Esophagus muscularis mucosa (tissue), 3 donors: ENCODE data around the gene PLPP6.

Source experiments
- POLR2A ChIP-seq: fragments of 450-650 bp; IDR thresholded peaks from one replicate; pipeline ENCODE4 v1.6.1; 2017; ENCODE audit warnings: antibody characterized with exemption, moderate library complexity, mild to moderate bottlenecking, low read depth
- POLR2AphosphoS5 ChIP-seq, 2 donors: sonication (generic); formaldehyde crosslinking; IDR thresholded peaks; one replicate each; pipeline ENCODE4 v1.6.1; 2017; ENCODE audit warnings: antibody characterized with exemption in 2 of 2
- TF ChIP-seq, protein P1 (sequence below), 3 experiments: fragments of 200-600 bp in 2 of 3; fragments of 450-650 bp in 1 of 3; sonication (generic) in 2 of 3; IDR thresholded peaks; one replicate each; pipeline ENCODE4 v1.5.1; 2017 to 2019; ENCODE audit warnings: antibody characterized with exemption in 3 of 3, mild to moderate bottlenecking in 2 of 3, moderate library complexity in 1 of 3

DNA sequence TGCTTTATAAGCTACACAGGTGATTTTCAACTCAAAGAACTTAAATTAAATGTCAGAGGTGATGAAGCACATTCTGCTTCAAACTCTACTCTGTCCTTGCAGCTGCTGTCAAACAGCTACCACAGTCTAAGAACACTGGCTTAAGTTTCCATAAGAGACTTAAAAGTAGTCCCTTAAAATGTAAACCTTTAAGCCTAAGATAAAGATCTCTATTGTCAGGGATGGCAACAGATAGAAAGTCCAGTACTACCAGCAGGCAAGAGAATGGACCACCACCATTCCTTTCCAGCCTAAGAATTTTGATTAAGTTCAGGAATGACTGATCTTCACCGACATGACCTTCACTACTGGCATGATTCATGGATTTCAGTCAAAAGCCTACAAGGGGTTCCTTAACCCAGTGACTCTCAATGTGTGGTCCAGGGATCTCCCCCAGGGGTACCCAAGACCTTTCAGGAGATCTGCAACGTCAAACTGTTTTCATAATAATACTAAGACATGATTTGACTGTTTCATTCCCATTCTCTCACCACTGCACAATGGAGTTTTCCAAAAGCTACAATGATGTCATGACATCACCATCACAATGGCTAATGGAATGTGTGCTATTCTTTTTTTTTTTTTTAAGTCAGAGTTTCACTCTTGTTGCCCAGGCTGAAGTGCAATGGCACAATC is 41.1 kb upstream of the PLPP6 start:
- TF ChIP-seq POLR2AphosphoS5 (IDR thresholded peaks at IDR 0.05) = no peak
- TF ChIP-seq, protein P1, sequence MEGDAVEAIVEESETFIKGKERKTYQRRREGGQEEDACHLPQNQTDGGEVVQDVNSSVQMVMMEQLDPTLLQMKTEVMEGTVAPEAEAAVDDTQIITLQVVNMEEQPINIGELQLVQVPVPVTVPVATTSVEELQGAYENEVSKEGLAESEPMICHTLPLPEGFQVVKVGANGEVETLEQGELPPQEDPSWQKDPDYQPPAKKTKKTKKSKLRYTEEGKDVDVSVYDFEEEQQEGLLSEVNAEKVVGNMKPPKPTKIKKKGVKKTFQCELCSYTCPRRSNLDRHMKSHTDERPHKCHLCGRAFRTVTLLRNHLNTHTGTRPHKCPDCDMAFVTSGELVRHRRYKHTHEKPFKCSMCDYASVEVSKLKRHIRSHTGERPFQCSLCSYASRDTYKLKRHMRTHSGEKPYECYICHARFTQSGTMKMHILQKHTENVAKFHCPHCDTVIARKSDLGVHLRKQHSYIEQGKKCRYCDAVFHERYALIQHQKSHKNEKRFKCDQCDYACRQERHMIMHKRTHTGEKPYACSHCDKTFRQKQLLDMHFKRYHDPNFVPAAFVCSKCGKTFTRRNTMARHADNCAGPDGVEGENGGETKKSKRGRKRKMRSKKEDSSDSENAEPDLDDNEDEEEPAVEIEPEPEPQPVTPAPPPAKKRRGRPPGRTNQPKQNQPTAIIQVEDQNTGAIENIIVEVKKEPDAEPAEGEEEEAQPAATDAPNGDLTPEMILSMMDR (IDR thresholded peaks at IDR 0.05) = no peak
- no peak for TF ChIP-seq POLR2A
